ENCODE measurements around the gene HTRA2.

DNA sequence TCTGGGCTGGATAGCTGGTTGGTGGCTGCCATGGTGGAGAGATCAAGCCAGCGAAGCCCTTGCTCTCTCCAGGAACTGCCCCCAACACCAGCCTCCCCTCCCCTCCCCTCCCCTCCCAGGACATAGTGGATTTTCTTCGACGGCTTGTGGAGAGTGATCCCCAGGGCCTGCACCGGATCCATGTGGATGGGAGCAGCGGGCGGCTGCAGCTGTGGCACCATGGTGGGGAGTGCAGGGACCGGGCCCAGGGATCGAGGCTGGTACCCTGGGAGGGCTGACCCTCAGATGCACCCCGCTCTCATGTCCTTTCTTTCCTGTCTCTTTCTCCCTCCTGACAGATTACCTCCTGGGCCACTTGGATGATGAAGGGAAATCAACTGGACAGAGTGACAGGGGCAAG, 39.8 kb upstream of the HTRA2 start:
- TF ChIP-seq, protein P1, sequence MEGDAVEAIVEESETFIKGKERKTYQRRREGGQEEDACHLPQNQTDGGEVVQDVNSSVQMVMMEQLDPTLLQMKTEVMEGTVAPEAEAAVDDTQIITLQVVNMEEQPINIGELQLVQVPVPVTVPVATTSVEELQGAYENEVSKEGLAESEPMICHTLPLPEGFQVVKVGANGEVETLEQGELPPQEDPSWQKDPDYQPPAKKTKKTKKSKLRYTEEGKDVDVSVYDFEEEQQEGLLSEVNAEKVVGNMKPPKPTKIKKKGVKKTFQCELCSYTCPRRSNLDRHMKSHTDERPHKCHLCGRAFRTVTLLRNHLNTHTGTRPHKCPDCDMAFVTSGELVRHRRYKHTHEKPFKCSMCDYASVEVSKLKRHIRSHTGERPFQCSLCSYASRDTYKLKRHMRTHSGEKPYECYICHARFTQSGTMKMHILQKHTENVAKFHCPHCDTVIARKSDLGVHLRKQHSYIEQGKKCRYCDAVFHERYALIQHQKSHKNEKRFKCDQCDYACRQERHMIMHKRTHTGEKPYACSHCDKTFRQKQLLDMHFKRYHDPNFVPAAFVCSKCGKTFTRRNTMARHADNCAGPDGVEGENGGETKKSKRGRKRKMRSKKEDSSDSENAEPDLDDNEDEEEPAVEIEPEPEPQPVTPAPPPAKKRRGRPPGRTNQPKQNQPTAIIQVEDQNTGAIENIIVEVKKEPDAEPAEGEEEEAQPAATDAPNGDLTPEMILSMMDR (IDR thresholded peaks at IDR 0.05; ENCODE audit: low read depth, low read length, missing input control): no peak
- no peak for TF ChIP-seq TAF1 (conservative IDR thresholded peaks at IDR 0.05)
- TF ChIP-seq, protein P2, sequence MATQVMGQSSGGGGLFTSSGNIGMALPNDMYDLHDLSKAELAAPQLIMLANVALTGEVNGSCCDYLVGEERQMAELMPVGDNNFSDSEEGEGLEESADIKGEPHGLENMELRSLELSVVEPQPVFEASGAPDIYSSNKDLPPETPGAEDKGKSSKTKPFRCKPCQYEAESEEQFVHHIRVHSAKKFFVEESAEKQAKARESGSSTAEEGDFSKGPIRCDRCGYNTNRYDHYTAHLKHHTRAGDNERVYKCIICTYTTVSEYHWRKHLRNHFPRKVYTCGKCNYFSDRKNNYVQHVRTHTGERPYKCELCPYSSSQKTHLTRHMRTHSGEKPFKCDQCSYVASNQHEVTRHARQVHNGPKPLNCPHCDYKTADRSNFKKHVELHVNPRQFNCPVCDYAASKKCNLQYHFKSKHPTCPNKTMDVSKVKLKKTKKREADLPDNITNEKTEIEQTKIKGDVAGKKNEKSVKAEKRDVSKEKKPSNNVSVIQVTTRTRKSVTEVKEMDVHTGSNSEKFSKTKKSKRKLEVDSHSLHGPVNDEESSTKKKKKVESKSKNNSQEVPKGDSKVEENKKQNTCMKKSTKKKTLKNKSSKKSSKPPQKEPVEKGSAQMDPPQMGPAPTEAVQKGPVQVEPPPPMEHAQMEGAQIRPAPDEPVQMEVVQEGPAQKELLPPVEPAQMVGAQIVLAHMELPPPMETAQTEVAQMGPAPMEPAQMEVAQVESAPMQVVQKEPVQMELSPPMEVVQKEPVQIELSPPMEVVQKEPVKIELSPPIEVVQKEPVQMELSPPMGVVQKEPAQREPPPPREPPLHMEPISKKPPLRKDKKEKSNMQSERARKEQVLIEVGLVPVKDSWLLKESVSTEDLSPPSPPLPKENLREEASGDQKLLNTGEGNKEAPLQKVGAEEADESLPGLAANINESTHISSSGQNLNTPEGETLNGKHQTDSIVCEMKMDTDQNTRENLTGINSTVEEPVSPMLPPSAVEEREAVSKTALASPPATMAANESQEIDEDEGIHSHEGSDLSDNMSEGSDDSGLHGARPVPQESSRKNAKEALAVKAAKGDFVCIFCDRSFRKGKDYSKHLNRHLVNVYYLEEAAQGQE (IDR thresholded peaks at IDR 0.05): no peak

All from liver (tissue), 3 donors.